HG03378 (cell line): ENCODE measurements around the gene CITED1.

Experiments
- ATAC-seq: cut with Tn5 transposase; IDR thresholded peaks from one replicate; pipeline ENCODE4 v1.9.1; 2021; ENCODE audit warnings: mild to moderate bottlenecking, moderate library complexity; ENCODE audit not compliant: unreplicated experiment

Gene CITED1

GRCh38 chrX:72271812-72272211 is 33.9 kb downstream of the CITED1 start:
- no peak for ATAC-seq

- ATAC-seq = no peak
Measured at GRCh38 chrX:72271091-72271788, 34.5 kb downstream of the CITED1 start.

GRCh38 chrX:72270316-72270866 is 35.3 kb downstream of the CITED1 start:
- ATAC-seq = no peak

GRCh38 chrX:72269671-72270251 is 36.0 kb downstream of the CITED1 start:
- ATAC-seq = no peak

- no peak for ATAC-seq
Measured at GRCh38 chrX:72268597-72269365, 36.9 kb downstream of the CITED1 start.

GRCh38 chrX:72265263-72265662 is 40.5 kb downstream of the CITED1 start:
- ATAC-seq = no peak

- ATAC-seq = no peak
Measured at GRCh38 chrX:72262077-72262476, 43.6 kb downstream of the CITED1 start.

GRCh38 chrX:72260448-72260847 is 45.3 kb downstream of the CITED1 start:
- no peak for ATAC-seq

GRCh38 chrX:72258174-72258573 is 47.5 kb downstream of the CITED1 start:
- no peak for ATAC-seq

GRCh38 chrX:72255864-72256263 is 49.9 kb downstream of the CITED1 start:
- ATAC-seq = no peak

- ATAC-seq = no peak
Measured at GRCh38 chrX:72255445-72255844, 50.3 kb downstream of the CITED1 start.

GRCh38 chrX:72254816-72255215 is 50.9 kb downstream of the CITED1 start:
- no peak for ATAC-seq

GRCh38 chrX:72253686-72254085 is 52.0 kb downstream of the CITED1 start:
- no peak for ATAC-seq
